Measurements from ENCODE around the gene POU3F1.
"Not testable (repeated sequence)": the region's sequence is repeated elsewhere in the genome, so short reads cannot be mapped to it uniquely, and the experiment has no call there.

POU3F1 gene

DNA sequence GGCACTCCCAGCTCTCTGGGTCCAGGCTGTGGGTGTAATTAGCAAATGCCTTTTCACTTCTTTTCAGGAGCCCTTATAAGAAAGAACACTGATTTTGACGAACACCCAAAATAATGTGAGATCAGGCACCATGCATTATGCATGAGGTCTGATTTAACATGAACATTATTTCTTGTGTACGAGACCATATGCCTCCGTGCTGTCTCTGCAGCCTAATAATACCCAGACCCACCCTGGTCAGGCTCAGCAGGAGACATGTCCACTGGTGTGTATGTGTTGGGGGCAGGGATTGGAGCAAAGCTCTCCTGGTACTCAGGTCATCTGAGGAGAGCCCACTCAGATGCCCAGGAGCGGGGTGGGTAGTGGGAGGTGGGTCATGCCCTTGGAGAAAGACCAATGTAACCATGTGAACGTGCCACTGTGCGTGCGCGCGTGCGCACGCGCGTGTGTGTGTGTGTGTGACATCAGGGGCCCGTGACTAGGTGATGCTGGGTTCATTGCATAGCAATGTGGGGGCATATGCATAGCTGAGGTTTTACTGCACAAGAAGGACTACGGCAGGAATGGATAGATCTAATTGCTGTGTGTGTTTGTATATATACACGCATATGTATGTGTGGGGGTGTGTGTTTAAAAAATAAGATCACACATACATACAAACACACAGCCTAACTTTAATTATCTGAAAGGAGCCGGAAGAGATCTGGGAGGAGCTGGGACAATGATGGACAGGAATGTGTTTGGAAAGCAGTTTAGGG lies 7.1 kb downstream of the POU3F1 start:
- Histone ChIP-seq H3K9ac (ENCODE audit: low read length in 5 of 5) (no peak overlapping the region), H3K36me3 (ENCODE audit: control insufficient read depth in 5 of 5, insufficient read depth in 5 of 5, low read length in 5 of 5) (no peaks in the 10 kb centered on the region), H3K27me3 (ENCODE audit: control insufficient read depth in 5 of 5, insufficient read depth in 4 of 5, low read length in 5 of 5) (peaks cover 32 to 61% (median 56%) of the 10 kb centered on the region in 5 donors), H3K27ac (ENCODE audit: low read depth, low read length) (no peak overlapping the region), H3K4me1 (ENCODE audit: control insufficient read depth in 5 of 5, insufficient read depth in 5 of 5, low read length in 5 of 5) (peaks cover 0 to 6% (median 4%) of the 10 kb centered on the region in 5 donors), H3K4me3 (ENCODE audit: low read depth in 1 of 5, low read length in 5 of 5) (no peak overlapping the region), H3K9me3 (ENCODE audit: control insufficient read depth in 5 of 5, low read length in 5 of 5) (no peaks in the 10 kb centered on the region)

GRCh38 chr1:38038861-38039260 lies 7.7 kb downstream of the POU3F1 start:
- Histone ChIP-seq H3K27ac (ENCODE audit: low read depth, low read length) (no peak overlapping the region), H3K9ac (ENCODE audit: low read length in 5 of 5) (no peak overlapping the region), H3K27me3 (ENCODE audit: control insufficient read depth in 5 of 5, insufficient read depth in 4 of 5, low read length in 5 of 5) (peaks cover 26 to 55% (median 50%) of the 10 kb centered on the region in 5 donors), H3K4me3 (ENCODE audit: low read depth in 1 of 5, low read length in 5 of 5) (no peak overlapping the region), H3K36me3 (ENCODE audit: control insufficient read depth in 5 of 5, insufficient read depth in 5 of 5, low read length in 5 of 5) (no peaks in the 10 kb centered on the region), H3K4me1 (ENCODE audit: control insufficient read depth in 5 of 5, insufficient read depth in 5 of 5, low read length in 5 of 5) (no peaks in the 10 kb centered on the region), H3K9me3 (ENCODE audit: control insufficient read depth in 5 of 5, low read length in 5 of 5) (no peaks in the 10 kb centered on the region)

DNA sequence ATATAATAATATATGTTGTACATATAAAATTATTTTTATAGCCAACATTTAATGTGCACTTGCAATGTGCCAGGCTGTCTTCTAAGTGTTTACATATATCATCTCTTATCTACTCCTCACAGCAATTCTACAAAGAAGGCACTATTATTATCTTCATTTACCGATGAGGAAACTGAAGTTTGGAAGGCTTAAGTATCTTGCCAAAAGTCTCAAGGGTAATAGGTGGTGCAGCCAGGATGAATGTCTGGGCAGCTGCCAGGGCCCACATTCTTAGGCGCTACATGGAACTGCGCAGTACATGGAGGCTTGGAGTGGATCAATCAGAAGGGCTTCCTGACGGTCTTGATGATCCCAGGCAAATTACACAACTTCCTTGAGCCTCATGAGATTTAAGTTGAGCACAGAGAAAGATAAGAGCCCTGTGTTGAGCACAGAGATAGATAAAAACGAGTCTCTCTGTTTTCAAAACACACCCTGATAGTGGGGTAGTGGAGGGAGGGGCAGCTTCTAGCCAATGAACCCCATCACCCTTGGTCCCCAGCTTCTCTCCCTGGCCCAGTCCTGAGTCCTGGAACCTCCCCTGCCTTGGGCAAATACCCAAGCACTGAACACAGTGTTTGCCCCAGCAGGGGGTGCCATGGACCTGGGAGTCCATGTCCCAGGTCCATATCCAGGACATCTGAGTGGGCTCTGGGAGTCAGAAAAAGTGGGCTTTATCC lies 9.2 kb downstream of the POU3F1 start:
- Histone ChIP-seq H3K9ac (ENCODE audit: low read length in 5 of 5) (no peak overlapping the region), H3K36me3 (ENCODE audit: control insufficient read depth in 5 of 5, insufficient read depth in 5 of 5, low read length in 5 of 5) (no peaks in the 10 kb centered on the region), H3K9me3 (ENCODE audit: control insufficient read depth in 5 of 5, low read length in 5 of 5) (no peaks in the 10 kb centered on the region), H3K27me3 (ENCODE audit: control insufficient read depth in 5 of 5, insufficient read depth in 4 of 5, low read length in 5 of 5) (peaks cover 17 to 42% (median 37%) of the 10 kb centered on the region in 5 donors), H3K27ac (ENCODE audit: low read depth, low read length) (no peak overlapping the region), H3K4me1 (ENCODE audit: control insufficient read depth in 5 of 5, insufficient read depth in 5 of 5, low read length in 5 of 5) (no peaks in the 10 kb centered on the region), H3K4me3 (ENCODE audit: low read depth in 1 of 5, low read length in 5 of 5) (no peak overlapping the region)

- Histone ChIP-seq H3K36me3 (ENCODE audit: control insufficient read depth in 5 of 5, insufficient read depth in 5 of 5, low read length in 5 of 5) (no peaks in the 10 kb centered on the region), H3K9ac (ENCODE audit: low read length in 5 of 5) (no peak overlapping the region), H3K9me3 (ENCODE audit: control insufficient read depth in 5 of 5, low read length in 5 of 5) (no peaks in the 10 kb centered on the region), H3K4me3 (ENCODE audit: low read depth in 1 of 5, low read length in 5 of 5) (no peak overlapping the region), H3K27ac (ENCODE audit: low read depth, low read length) (no peak overlapping the region), H3K27me3 (ENCODE audit: control insufficient read depth in 5 of 5, insufficient read depth in 4 of 5, low read length in 5 of 5) (peaks cover under 1 to 25% (median 14%) of the 10 kb centered on the region in 5 donors), H3K4me1 (ENCODE audit: control insufficient read depth in 5 of 5, insufficient read depth in 5 of 5, low read length in 5 of 5) (peaks cover 3 to 18% (median 10%) of the 10 kb centered on the region in 5 donors)
Measured at GRCh38 chr1:38034871-38035270, 11.7 kb downstream of the POU3F1 start.

DNA sequence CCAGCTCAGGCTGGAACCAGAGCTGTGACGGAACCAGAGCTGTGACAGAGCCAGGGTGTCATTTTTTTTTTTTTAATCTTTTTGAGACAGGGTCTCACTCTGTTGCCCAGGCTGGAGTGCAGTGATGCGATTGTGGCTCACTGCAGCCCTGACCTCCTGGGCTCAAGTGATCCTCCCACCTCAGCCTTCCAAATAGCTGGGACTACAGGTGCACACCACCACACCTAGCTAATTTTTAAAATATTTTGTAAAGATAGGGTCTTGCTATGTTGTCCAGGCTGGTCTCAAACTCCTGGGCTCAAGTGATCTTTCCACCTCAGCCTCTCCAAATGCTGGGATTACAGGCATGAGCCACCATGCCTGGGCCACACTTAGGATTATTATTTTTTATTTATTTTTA lies 13.6 kb downstream of the POU3F1 start:
- H3K27ac ChIP-seq (ENCODE audit: low read depth, low read length); H3K4me3 ChIP-seq (ENCODE audit: low read depth in 1 of 5, low read length in 5 of 5); H3K9ac ChIP-seq (ENCODE audit: low read length in 5 of 5); H3K36me3 ChIP-seq (ENCODE audit: control insufficient read depth in 5 of 5, insufficient read depth in 5 of 5, low read length in 5 of 5); H3K9me3 ChIP-seq (ENCODE audit: control insufficient read depth in 5 of 5, low read length in 5 of 5): not testable (repeated sequence)
- peaks cover 0 to 13% (median 4%) of the 10 kb centered on the region in 5 donors for H3K27me3 ChIP-seq (ENCODE audit: control insufficient read depth in 5 of 5, insufficient read depth in 4 of 5, low read length in 5 of 5)
- peaks cover 7 to 29% (median 24%) of the 10 kb centered on the region in 5 donors for H3K4me1 ChIP-seq (ENCODE audit: control insufficient read depth in 5 of 5, insufficient read depth in 5 of 5, low read length in 5 of 5)

DNA sequence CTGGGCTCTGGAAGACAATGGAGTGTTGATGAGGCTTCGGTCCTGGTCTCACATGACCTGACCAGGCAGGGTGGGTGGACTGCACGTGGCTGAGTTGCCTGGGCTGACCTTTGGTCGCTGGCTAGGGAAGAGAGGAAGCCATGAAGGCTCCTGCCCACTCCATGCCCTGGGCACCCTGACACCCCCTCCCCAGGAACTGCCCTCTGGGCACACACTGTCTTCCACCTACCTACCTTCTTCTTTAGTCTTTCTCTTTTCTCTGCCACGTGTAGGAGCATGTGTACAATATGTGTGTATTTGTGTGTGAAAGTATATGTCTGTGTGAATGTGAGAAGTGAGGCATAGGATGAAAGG lies 15.1 kb downstream of the POU3F1 start:
- Histone ChIP-seq H3K27ac (ENCODE audit: low read depth, low read length) (no peak overlapping the region), H3K4me3 (ENCODE audit: low read depth in 1 of 5, low read length in 5 of 5) (no peak overlapping the region), H3K9ac (ENCODE audit: low read length in 5 of 5) (no peak overlapping the region), H3K9me3 (ENCODE audit: control insufficient read depth in 5 of 5, low read length in 5 of 5) (no peaks in the 10 kb centered on the region), H3K4me1 (ENCODE audit: control insufficient read depth in 5 of 5, insufficient read depth in 5 of 5, low read length in 5 of 5) (peaks cover 7 to 31% (median 24%) of the 10 kb centered on the region in 5 donors), H3K36me3 (ENCODE audit: control insufficient read depth in 5 of 5, insufficient read depth in 5 of 5, low read length in 5 of 5) (no peaks in the 10 kb centered on the region), H3K27me3 (ENCODE audit: control insufficient read depth in 5 of 5, insufficient read depth in 4 of 5, low read length in 5 of 5) (peaks cover 0 to 11% (median 4%) of the 10 kb centered on the region in 5 donors)

DNA sequence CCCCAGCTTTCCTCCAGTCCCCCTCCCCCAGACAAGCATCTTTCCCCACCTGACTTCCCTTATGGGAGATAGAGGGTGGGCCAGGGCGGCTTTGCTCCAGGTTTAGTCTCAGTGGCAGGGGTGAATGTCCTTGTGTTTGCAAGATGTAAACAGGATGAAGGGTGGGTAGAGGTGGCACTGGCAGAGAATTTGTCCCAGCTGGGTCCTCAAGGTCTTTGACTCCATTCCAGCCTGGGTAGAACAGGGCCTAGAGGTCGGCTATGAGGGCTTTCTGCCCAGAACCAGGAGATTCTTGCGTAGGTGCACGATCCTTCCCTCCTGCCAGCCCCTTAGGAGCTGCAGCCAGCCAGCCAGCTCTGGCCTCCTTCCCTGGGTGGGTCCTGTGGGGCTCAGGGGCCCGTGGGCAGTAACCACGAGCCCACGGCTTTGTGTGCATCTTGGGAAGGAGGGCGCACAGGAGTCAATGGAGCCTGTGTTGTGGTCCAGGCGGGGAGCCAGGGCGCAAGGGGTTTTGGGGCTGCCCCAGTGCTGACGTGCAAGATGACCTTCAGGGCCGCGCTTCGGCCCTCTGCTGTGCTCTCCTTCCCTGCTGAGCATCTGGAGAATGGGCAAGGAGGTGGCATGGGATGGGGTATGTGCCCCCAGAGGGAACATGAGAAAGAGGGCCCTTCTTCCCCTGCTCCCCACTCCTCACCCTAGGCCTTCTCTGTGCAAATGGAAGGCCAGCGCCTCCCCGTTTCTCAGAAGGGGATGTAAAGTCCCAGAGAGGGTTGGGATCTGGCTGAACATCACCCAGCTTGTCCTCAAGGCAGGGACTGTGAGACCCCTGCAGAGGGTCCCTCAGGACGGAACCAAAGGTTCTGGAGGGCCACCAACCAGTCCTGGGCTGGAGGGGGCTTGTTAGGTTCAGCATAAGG lies 15.7 kb downstream of the POU3F1 start:
- no peak overlapping the region for H3K27ac ChIP-seq (ENCODE audit: low read depth, low read length)
- H3K9me3 ChIP-seq (ENCODE audit: control insufficient read depth in 5 of 5, low read length in 5 of 5) = no peaks in the 10 kb centered on the region
- H3K36me3 ChIP-seq (ENCODE audit: control insufficient read depth in 5 of 5, insufficient read depth in 5 of 5, low read length in 5 of 5) = peaks cover 0 to 5% (median 4%) of the 10 kb centered on the region in 5 donors
- peaks cover 7 to 31% (median 24%) of the 10 kb centered on the region in 5 donors for H3K4me1 ChIP-seq (ENCODE audit: control insufficient read depth in 5 of 5, insufficient read depth in 5 of 5, low read length in 5 of 5)
- H3K27me3 ChIP-seq (ENCODE audit: control insufficient read depth in 5 of 5, insufficient read depth in 4 of 5, low read length in 5 of 5) = peaks cover 0 to 11% (median 4%) of the 10 kb centered on the region in 5 donors
- no peak overlapping the region for H3K9ac ChIP-seq (ENCODE audit: low read length in 5 of 5)
- peak overlapping the region in 3 of 5 donors; percentile 14 to 44 (median 19) for H3K4me3 ChIP-seq (ENCODE audit: low read depth in 1 of 5, low read length in 5 of 5)

- Histone ChIP-seq H3K9ac (ENCODE audit: low read length in 5 of 5) (peak overlapping the region in 2 of 5 donors; percentile 44 to 62), H3K9me3 (ENCODE audit: control insufficient read depth in 5 of 5, low read length in 5 of 5) (no peaks in the 10 kb centered on the region)
Measured at GRCh38 chr1:38029685-38030511, 16.7 kb downstream of the POU3F1 start.

DNA sequence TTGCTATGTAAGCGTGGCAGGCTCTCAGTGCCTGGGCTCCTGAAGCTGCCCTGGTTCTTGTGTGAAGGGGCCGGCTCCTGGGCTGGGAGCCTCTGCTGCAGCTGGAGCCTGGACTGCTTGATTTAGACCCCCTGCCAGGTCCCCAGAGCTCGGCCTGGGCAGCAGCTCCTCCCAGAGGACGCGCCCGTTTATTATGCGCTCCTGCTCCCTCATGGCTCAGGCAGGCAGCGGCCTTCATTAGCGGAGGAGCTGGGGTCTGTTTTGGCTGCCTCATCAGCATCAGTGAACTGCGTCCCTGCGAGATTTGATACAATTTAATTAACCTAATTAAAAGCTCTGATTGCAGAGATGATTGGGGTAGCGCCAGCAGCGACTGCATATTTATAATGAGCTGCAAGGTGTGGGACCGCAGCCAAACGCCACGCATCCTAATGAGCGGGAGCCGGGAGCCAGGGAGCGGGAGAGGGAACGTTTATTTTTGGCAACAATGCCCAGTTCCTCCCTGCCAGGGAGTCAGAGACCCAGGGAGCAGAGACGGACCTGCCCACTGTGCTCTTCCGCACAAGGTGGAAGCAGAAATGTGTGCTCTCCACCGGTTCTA lies 17.4 kb downstream of the POU3F1 start:
- Histone ChIP-seq H3K36me3 (ENCODE audit: control insufficient read depth in 5 of 5, insufficient read depth in 5 of 5, low read length in 5 of 5) (peaks cover 6 to 19% (median 17%) of the 10 kb centered on the region in 5 donors), H3K4me3 (ENCODE audit: low read depth in 1 of 5, low read length in 5 of 5) (peak overlapping the region in 3 of 5 donors; percentile 36 to 44 (median 42)), H3K27me3 (ENCODE audit: control insufficient read depth in 5 of 5, insufficient read depth in 4 of 5, low read length in 5 of 5) (peaks cover 0 to 11% (median 4%) of the 10 kb centered on the region in 5 donors), H3K9ac (ENCODE audit: low read length in 5 of 5) (peak overlapping the region in 2 of 5 donors; percentile 44 to 62), H3K4me1 (ENCODE audit: control insufficient read depth in 5 of 5, insufficient read depth in 5 of 5, low read length in 5 of 5) (peaks cover 7 to 31% (median 24%) of the 10 kb centered on the region in 5 donors), H3K9me3 (ENCODE audit: control insufficient read depth in 5 of 5, low read length in 5 of 5) (no peaks in the 10 kb centered on the region), H3K27ac (ENCODE audit: low read depth, low read length) (no peak overlapping the region)

More at GRCh38 chr1:38029685-38030511, 16.7 kb downstream of the POU3F1 start:
- H3K4me1 ChIP-seq (ENCODE audit: control insufficient read depth in 5 of 5, insufficient read depth in 5 of 5, low read length in 5 of 5) = peaks cover 7 to 31% (median 24%) of the 10 kb centered on the region in 5 donors
- H3K4me3 ChIP-seq (ENCODE audit: low read depth in 1 of 5, low read length in 5 of 5) = peak overlapping the region; percentile 14 to 44 (median 36)
- peaks cover 0 to 11% (median 4%) of the 10 kb centered on the region in 5 donors for H3K27me3 ChIP-seq (ENCODE audit: control insufficient read depth in 5 of 5, insufficient read depth in 4 of 5, low read length in 5 of 5)
- peaks cover 3 to 14% (median 14%) of the 10 kb centered on the region in 5 donors for H3K36me3 ChIP-seq (ENCODE audit: control insufficient read depth in 5 of 5, insufficient read depth in 5 of 5, low read length in 5 of 5)
- no peak overlapping the region for H3K27ac ChIP-seq (ENCODE audit: low read depth, low read length)

Data from subcutaneous abdominal adipose tissue (tissue), 5 donors.